GM12878 (cell line): ENCODE measurements around the gene NRXN3. TPM values are rescaled to one million over a fixed set of nuclear protein-coding genes. Genes with fewer than 3 reads are reported as not detected.

ENCODE experiments used
- CREM ChIP-seq: IDR thresholded peaks from 2 replicates; pipeline ENCODE4 v1.6.1; 2014; ENCODE audit warnings: antibody characterized with exemption, low read depth
- CTCF ChIP-seq, 3 experiments: IDR thresholded peaks in 2 of 3; conservative IDR thresholded peaks in 1 of 3; 2 replicates each; pipeline ENCODE4 v1.5.1; 2011; ENCODE audit warnings: low read depth in 3 of 3, low read length in 3 of 3, mild to moderate bottlenecking in 3 of 3, control low read depth in 2 of 3, moderate library complexity in 2 of 3, inconsistent platforms in 1 of 3, mixed read lengths in 1 of 3; ENCODE audit not compliant: control insufficient read depth in 2 of 3, insufficient read depth in 1 of 3; ENCODE audit errors: extremely low read depth in 1 of 3
- CUX1 ChIP-seq: IDR thresholded peaks from 2 replicates; pipeline ENCODE4 v1.6.1; 2012; ENCODE audit warnings: improper control_type of control experiment, low read depth, low read length; ENCODE audit not compliant: insufficient replicate concordance
- FOXK2 ChIP-seq: fragments of 450-650 bp; IDR thresholded peaks from 2 replicates; pipeline ENCODE4 v1.6.1; 2017; ENCODE audit warnings: mild to moderate bottlenecking, moderate library complexity
- KAT2A ChIP-seq: conservative IDR thresholded peaks from 2 replicates; pipeline ENCODE4 v1.6.1; 2011; ENCODE audit warnings: low read depth, low read length; ENCODE audit not compliant: control insufficient read depth
- MEF2A ChIP-seq: IDR thresholded peaks from 2 replicates; pipeline ENCODE4 v1.6.1; 2011; ENCODE audit warnings: low read depth, mild to moderate bottlenecking, low read length, moderate library complexity; ENCODE audit not compliant: insufficient read depth
- SUPT20H ChIP-seq: IDR thresholded peaks from 2 replicates; pipeline ENCODE4 v1.6.1; 2011; ENCODE audit warnings: low read depth, mild to moderate bottlenecking, low read length, moderate library complexity, borderline replicate concordance; ENCODE audit not compliant: control insufficient read depth
- polyA plus RNA-seq, 11 experiments: library from polyadenylated mRNA; depleted of rRNA in 4 of 11; unstranded in 6 of 11; stranded (reverse) in 5 of 11; fragments of >200 nt; fragmentation: Nextera tagmentation in 4 of 11; fragmentation: Illumina TruSeq in 1 of 11; extraction: Ambion mirVana in 4 of 11; extraction: Trizol in 1 of 11; gene quantifications; 1 replicate in 1 of 11; 2 replicates in 10 of 11; pipeline versions ENCODE4 v1.2.1 to v1.2.3, GENCODE V29; 2011 to 2016; ENCODE audit warnings: inconsistent platforms in 2 of 11, missing spikeins in 2 of 11, low read depth in 1 of 11
- total RNA-seq, 4 experiments: library from RNA; depleted of rRNA in 3 of 4; stranded (reverse); fragments of >200 nt in 3 of 4; fragmentation: Illumina TruSeq in 1 of 4; extraction: Trizol in 1 of 4; gene quantifications; 2 replicates each; pipeline versions ENCODE4 v1.2.1 to v1.2.3, GENCODE V29; 2013 to 2021

Gene NRXN3
- total and polyA plus RNA-seq, 10 of the 15 experiments (the other 5 are each of a cell fraction or from before 2014, with no cell fraction given) = 0.52 to 3.3 (median 1.4) TPM

GRCh38 chr14:78829274-78829673, 659.1 kb downstream of the NRXN3 start (continued):
- TF ChIP-seq CTCF (IDR thresholded peaks at IDR 0.05 in 2 of 3, conservative IDR thresholded peaks at IDR 0.05 in 1 of 3; ENCODE audit: control insufficient read depth in 2 of 3, extremely low read depth in 1 of 3, insufficient read depth in 1 of 3, low read depth in 3 of 3, low read length in 3 of 3) (no peak), CUX1 (no peak), FOXK2 (no peak), SUPT20H (no peak), MEF2A (no peak), CREM (no peak), KAT2A (no peak)
